Measurements from ENCODE around the gene ATP5F1B.

Gene ATP5F1B

DNA sequence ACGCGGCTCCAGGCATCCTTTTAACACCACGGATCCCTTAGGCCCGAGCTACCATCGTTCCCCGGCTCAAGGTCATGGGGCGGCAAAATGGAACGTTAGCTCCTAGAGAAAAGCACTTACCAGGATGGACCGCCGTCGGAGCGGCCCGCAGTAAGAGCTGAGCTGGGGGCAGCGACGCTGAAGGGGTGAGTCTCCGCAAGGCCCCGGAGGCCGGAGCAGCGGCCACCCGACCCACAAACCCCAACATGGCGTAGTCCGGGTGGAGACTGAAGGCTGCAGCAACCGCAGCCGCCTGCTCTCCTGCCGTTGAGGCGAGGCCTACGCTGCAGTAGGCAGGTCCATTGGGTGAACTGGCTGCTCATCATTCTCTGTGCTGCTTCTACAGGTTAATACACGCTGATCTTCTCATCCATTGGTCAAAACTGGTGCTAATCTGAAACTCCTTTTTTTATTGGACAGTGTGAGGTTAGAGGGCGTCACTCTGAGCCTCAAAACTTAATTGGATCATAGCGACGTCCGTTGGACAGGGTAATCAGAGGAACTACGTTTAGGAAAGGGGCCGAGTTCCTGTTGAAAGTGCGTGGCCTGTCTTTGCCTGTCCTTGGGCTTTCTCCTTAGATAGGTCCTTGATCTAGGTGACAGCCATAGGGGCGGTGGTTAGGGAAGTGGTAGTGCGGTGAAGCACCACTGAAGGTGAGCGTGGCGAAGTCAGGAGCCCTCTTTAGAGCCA is at the start of gene ATP5F1B:
ATP5F1B (minus strand) TSS at position 268 of the 730 bp plus-strand sequence; CDS start at position 247, 21 bp downstream.
- TF ChIP-seq, protein P1, sequence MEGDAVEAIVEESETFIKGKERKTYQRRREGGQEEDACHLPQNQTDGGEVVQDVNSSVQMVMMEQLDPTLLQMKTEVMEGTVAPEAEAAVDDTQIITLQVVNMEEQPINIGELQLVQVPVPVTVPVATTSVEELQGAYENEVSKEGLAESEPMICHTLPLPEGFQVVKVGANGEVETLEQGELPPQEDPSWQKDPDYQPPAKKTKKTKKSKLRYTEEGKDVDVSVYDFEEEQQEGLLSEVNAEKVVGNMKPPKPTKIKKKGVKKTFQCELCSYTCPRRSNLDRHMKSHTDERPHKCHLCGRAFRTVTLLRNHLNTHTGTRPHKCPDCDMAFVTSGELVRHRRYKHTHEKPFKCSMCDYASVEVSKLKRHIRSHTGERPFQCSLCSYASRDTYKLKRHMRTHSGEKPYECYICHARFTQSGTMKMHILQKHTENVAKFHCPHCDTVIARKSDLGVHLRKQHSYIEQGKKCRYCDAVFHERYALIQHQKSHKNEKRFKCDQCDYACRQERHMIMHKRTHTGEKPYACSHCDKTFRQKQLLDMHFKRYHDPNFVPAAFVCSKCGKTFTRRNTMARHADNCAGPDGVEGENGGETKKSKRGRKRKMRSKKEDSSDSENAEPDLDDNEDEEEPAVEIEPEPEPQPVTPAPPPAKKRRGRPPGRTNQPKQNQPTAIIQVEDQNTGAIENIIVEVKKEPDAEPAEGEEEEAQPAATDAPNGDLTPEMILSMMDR (IDR thresholded peaks at IDR 0.05; ENCODE audit: control extremely low read depth, extremely low read depth, low read depth, missing control alignments), result no peak
- ChIA-PET CTCF (interaction anchor here (0.9 to 5.8 kb wide), 3 partner anchors 9 to 27 kb away, joined by 3 to 49 read pairs (median 10); no protein-coding TSS in a partner anchor), POLR2A (interaction anchor here (0.5 to 2.4 kb wide), 5 partner anchors 10 to 77 kb away, joined by 3 to 29 read pairs (median 3); partner anchors contain the start of gene PTGES3)
- peak; percentile 97 for DNase-seq (ENCODE audit: extremely low spot score)

DNA sequence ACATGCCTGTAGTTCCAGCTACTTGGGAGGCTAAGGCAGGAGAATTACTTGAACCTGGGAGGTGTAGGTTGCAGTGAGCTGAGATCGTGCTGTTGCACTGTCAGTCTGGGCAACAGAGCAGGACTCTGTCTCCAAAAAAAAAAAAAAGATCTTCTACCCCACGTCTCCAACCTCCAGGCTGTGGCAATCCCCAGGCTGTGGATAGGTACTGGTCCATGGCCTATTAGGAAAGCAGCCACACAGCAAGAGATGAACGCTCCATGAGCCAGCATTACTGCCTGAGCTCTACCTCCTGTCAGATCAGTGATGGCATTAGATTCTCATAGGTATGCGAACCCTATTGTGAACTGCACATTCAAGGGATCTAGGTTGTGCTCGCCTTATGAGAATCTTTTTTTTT is 48.4 kb upstream of the ATP5F1B start:
- DNase-seq (ENCODE audit: extremely low spot score), result no peak
- TF ChIP-seq, protein P1 (IDR thresholded peaks at IDR 0.05; ENCODE audit: control extremely low read depth, extremely low read depth, low read depth, missing control alignments), result no peak
- ChIA-PET POLR2A (interaction anchor here (0.6 kb wide), 1 partner anchor 14 kb away, joined by 5 read pairs; no protein-coding TSS in a partner anchor), CTCF (interaction anchor here (0.7 to 1.3 kb wide), 2 partner anchors 16 to 23 kb away, joined by 3 to 4 read pairs; no protein-coding TSS in a partner anchor)

DNA sequence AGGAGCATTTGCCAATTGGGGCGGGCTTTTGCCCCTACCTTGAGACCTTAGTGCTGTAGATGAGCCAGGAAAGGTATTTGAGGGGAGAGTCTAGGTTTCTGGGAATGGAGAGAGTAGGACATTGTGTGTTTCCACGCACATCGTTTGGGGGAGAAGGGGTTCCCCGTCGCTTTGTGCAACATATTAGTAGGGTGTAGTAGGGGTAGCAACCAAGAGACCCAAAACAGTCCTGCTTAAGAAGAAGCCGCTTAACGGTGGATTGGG is 43.0 kb upstream of the ATP5F1B start:
- ChIA-PET POLR2A (interaction anchor here (0.6 to 3.7 kb wide), 10 partner anchors 10 to 52 kb away, joined by 3 to 29 read pairs (median 5); partner anchors contain the start of genes ATP5F1B and NACA), CTCF (interaction anchor here (1.0 to 1.2 kb wide), 3 partner anchors 11 to 43 kb away, joined by 3 to 4 read pairs (median 3); no protein-coding TSS in a partner anchor)
- peak; percentile 60 for DNase-seq (ENCODE audit: extremely low spot score)
- TF ChIP-seq, protein P1 (IDR thresholded peaks at IDR 0.05; ENCODE audit: control extremely low read depth, extremely low read depth, low read depth, missing control alignments), result no peak

DNA sequence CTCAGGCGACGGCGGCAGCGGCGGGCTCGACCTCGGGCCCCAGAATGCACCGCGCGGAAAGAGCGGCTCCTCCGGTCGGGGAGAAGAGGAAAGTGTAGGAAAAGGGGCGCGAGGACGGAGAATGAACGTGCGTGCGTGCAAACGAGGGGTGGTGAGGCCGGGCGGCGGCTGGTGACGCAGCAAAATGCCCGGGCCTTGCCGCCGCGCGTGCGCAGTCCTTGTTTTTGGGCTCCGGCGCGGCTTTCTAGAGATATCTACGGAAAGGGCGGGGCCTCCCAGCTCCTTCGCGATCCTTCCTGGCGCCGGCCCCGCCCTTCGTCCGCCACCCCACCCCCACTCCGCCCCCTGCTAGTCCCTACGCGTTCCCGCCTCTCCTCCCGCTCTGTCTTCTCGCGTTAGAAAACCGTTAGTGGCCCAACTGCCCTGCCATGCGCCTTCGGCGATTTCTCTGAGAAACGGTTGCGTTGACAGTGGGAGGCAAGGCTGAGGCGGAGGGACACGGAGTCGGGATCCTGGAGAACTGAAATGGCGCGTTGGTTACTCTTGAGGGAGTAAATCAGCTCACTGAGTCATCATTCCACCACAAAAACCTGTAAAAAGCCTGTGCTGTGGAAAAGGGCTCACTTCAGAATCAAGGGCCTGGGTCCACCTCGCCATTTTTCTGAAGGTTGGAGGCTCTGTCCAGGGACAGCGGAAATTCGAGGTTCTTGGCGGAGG is 42.5 kb upstream of the ATP5F1B start, which contains the start of gene PTGES3:
PTGES3 (minus strand) TSS at position 156 of the 717 bp plus-strand sequence. CDS start 285 bp downstream, outside the sequence.
- peak; percentile 98 for DNase-seq (ENCODE audit: extremely low spot score)
- CTCF ChIA-PET, result interaction anchor here (1.0 to 2.2 kb wide), 3 partner anchors 10 to 52 kb away, joined by 3 to 8 read pairs (median 4); no protein-coding TSS in a partner anchor

DNA sequence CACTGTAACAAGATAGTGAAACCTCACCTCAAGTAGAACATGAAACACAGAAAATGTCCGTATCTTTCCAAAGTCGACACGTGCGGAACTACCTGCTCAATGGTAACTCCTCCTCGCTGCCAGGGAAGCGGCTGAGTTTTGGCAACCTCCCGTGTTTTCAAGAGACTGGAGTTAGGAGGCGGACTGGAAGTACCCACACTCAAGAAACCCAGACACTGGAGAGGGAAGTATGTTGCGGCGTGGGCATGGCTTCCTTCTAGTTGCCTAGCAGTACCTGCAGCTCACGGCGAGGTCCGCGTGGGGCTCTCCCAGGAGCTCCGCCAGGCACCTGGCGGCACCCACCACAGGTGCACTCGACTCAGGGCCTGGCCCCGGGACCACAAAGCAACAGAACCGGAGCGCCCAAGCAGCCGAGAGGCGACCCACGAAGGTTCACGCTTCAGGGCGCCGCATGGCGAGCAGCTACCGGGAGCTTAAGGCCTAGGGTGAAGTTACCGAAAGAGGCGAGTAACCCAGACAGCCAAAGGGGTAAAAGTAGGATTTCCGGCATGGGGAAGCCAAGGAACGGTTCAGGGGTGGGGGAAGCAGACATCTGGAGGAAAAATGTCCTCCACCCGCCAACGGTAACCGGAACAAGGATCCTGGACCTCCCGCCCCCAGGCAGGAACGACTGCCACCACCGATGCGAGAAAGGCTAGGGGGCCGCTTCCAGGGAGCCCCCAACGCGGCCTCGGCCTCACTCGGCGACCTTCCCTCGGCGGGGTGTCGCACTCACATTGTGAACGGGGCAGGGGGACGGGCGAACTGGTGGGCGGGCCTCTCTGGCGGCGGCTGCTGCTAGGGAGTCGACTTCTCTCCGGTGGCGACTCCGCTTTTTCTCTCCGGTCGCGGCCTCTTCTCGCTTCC is 41.7 kb upstream of the ATP5F1B start:
- POLR2A ChIA-PET, result interaction anchor here (0.9 to 3.7 kb wide), 9 partner anchors 8 to 51 kb away, joined by 3 to 29 read pairs (median 5); partner anchors contain the start of genes ATP5F1B and NACA
- CTCF ChIA-PET, result interaction anchor here (1.0 to 2.2 kb wide), 2 partner anchors 15 to 51 kb away, joined by 3 to 8 read pairs; no protein-coding TSS in a partner anchor
- TF ChIP-seq, protein P1 (IDR thresholded peaks at IDR 0.05; ENCODE audit: control extremely low read depth, extremely low read depth, low read depth, missing control alignments), result peak; percentile 9
- DNase-seq (ENCODE audit: extremely low spot score), result peak; percentile 20

More for the DNA sequence above, 42.5 kb upstream of the ATP5F1B start, which contains the start of gene PTGES3:
- TF ChIP-seq, protein P1 (IDR thresholded peaks at IDR 0.05; ENCODE audit: control extremely low read depth, extremely low read depth, low read depth, missing control alignments), result no peak
- POLR2A ChIA-PET, result interaction anchor here (0.6 to 3.7 kb wide), 10 partner anchors 9 to 52 kb away, joined by 3 to 29 read pairs (median 5); partner anchors contain the start of genes ATP5F1B and NACA

All from GM10248 (cell line).